HEK293T (cell line): ENCODE measurements around the gene SLC6A11.

Experiments
- BHLHE40 ChIP-seq: fragments of 450-650 bp; IDR thresholded peaks from 2 replicates; pipeline ENCODE4 v1.6.1; 2016; ENCODE audit warnings: mild to moderate bottlenecking, moderate library complexity, borderline replicate concordance
- ELF4 ChIP-seq: fragments of 450-650 bp; IDR thresholded peaks from 2 replicates; pipeline ENCODE4 v1.6.1; 2017; ENCODE audit warnings: antibody characterized with exemption
- FOXK2 ChIP-seq: fragments of 450-650 bp; IDR thresholded peaks from 2 replicates; pipeline ENCODE4 v1.6.1; 2016; ENCODE audit warnings: mild to moderate bottlenecking
- FOXM1 ChIP-seq: fragments of 450-650 bp; IDR thresholded peaks from 2 replicates; pipeline ENCODE4 v1.6.1; 2017; ENCODE audit warnings: mild to moderate bottlenecking, borderline replicate concordance
- HDGF ChIP-seq: fragments of 450-650 bp; IDR thresholded peaks from 2 replicates; pipeline ENCODE4 v1.6.1; 2017; ENCODE audit warnings: antibody characterized with exemption, borderline replicate concordance
- L3MBTL2 ChIP-seq: fragments of 450-650 bp; conservative IDR thresholded peaks from 2 replicates; pipeline ENCODE4 v1.6.1; 2016; ENCODE audit warnings: mild to moderate bottlenecking
- SP1 ChIP-seq: fragments of 450-650 bp; IDR thresholded peaks from 2 replicates; pipeline ENCODE4 v1.6.1; 2017
- ZNF384 ChIP-seq: fragments of 450-650 bp; IDR thresholded peaks from 2 replicates; pipeline ENCODE4 v1.6.1; 2016

DNA sequence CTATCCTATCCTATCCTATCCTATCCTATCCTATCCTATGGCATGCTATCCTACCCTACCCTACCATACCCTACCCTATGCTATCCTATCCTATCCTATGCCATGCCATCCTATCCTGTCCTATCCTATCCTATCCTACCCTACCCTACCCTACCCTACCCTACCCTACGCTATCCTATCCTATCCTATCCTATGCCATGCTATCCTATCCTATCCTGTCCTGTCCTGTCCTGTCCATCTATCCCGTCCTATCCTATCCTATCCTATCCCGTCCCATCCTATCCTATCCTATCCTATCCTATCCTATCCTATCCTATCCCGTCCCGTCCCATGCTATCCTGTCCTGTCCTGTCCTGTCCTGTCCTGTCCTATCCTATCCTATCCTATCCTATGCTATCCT, 57.4 kb downstream of the SLC6A11 start:
- no peak for TF ChIP-seq ELF4
- no peak for TF ChIP-seq SP1
- TF ChIP-seq ZNF384 = no peak
- TF ChIP-seq HDGF = no peak
- TF ChIP-seq L3MBTL2 = no peak
- no peak for TF ChIP-seq BHLHE40
- TF ChIP-seq FOXM1 = no peak
- no peak for TF ChIP-seq FOXK2
